GM12875 (cell line): ENCODE measurements around the gene GAGE12F.
"Not testable (repeated sequence)": the region's sequence is repeated elsewhere in the genome, so short reads cannot be mapped to it uniquely, and the experiment has no call there.

ENCODE experiments used
- H3K4me3 ChIP-seq: one replicate; pipeline ENCODE4 v1.5.1; 2011; ENCODE audit warnings: low read depth, low read length, control low read depth
- TF ChIP-seq, protein P1 (sequence below): IDR thresholded peaks from 2 replicates; pipeline ENCODE4 v1.5.1; 2011; ENCODE audit warnings: low read depth, mild to moderate bottlenecking, control low read depth, inconsistent platforms, low read length, moderate library complexity, borderline replicate concordance; ENCODE audit not compliant: insufficient read depth

Gene GAGE12F, protein sequence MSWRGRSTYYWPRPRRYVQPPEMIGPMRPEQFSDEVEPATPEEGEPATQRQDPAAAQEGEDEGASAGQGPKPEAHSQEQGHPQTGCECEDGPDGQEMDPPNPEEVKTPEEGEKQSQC

DNA sequence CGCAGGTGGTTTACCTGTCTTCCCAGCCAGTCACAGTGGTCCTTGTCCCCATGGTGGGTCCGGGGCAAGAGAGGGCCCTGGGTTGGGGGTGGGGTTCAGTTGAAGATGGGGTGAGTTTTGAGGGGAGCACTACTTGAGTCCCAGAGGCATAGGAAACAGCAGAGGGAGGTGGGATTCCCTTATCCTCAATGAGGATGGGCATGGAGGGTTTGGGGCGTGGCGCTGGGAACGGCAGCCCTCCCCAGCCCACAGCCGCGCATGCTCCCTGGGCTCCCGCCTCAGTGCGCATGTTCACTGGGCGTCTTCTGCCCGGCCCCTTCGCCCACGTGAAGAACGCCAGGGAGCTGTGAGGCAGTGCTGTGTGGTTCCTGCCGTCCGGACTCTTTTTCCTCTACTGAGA lies at the start of gene GAGE12F:
GAGE12F (plus strand) TSS at position 301 of the 400 bp plus-strand sequence. CDS start 1,155 bp downstream, outside the sequence.
- H3K4me3 ChIP-seq = not testable (repeated sequence)

DNA sequence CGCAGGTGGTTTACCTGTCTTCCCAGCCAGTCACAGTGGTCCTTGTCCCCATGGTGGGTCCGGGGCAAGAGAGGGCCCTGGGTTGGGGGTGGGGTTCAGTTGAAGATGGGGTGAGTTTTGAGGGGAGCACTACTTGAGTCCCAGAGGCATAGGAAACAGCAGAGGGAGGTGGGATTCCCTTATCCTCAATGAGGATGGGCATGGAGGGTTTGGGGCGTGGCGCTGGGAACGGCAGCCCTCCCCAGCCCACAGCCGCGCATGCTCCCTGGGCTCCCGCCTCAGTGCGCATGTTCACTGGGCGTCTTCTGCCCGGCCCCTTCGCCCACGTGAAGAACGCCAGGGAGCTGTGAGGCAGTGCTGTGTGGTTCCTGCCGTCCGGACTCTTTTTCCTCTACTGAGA lies 28.8 kb upstream of the GAGE12F start, which contains the start of gene GAGE12C:
GAGE12C (plus strand) TSS at position 301 of the 400 bp plus-strand sequence. CDS start 1,155 bp downstream, outside the sequence.
- not testable (repeated sequence) for H3K4me3 ChIP-seq

DNA sequence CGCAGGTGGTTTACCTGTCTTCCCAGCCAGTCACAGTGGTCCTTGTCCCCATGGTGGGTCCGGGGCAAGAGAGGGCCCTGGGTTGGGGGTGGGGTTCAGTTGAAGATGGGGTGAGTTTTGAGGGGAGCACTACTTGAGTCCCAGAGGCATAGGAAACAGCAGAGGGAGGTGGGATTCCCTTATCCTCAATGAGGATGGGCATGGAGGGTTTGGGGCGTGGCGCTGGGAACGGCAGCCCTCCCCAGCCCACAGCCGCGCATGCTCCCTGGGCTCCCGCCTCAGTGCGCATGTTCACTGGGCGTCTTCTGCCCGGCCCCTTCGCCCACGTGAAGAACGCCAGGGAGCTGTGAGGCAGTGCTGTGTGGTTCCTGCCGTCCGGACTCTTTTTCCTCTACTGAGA lies 19.2 kb upstream of the GAGE12F start, which contains the start of gene GAGE12D:
GAGE12D (plus strand) TSS at position 301 of the 400 bp plus-strand sequence. CDS start 1,155 bp downstream, outside the sequence.
- H3K4me3 ChIP-seq = not testable (repeated sequence)

DNA sequence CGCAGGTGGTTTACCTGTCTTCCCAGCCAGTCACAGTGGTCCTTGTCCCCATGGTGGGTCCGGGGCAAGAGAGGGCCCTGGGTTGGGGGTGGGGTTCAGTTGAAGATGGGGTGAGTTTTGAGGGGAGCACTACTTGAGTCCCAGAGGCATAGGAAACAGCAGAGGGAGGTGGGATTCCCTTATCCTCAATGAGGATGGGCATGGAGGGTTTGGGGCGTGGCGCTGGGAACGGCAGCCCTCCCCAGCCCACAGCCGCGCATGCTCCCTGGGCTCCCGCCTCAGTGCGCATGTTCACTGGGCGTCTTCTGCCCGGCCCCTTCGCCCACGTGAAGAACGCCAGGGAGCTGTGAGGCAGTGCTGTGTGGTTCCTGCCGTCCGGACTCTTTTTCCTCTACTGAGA lies 9.7 kb upstream of the GAGE12F start, which contains the start of gene GAGE12E:
GAGE12E (plus strand) TSS at position 301 of the 400 bp plus-strand sequence. CDS start 1,155 bp downstream, outside the sequence.
- H3K4me3 ChIP-seq = not testable (repeated sequence)

DNA sequence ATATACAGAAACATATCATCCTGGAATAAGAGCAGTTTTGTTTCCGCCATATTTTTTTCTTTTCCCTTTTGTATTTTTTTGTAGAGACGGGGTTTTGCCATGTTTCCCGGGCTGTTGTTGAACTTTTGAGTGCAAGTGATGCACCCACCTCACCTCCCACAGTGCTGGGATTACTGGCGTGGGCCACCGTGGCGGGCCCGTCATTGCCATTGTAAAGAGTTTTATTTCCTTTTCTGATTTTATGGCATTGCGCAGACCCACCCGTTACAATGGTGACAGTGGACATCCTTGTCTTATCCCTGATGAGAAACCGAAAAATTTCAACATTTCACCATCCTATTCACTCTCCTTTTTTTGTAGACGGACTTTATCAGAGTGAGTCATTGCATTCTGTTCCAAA lies 8.1 kb downstream of the GAGE12F start:
- not testable (repeated sequence) for H3K4me3 ChIP-seq

DNA sequence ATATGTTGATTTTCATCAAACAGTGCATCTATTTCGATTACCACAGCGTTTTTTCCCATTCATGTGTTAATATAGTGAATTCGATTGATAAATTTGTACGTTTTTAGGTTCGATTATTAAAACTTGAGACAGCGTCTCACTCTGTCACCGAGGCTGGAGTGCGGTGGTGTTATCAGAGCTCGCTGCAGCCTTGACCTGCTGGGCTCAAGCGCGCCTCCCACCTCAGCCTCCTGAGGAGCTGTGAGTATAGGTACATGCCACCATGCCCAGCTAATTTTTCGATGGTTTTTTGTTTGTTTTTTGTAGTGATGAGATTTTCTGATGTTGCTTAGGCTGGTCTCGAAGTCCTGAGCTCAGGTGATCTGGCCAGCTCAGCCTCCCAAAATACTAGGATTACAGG lies 8.5 kb downstream of the GAGE12F start:
- H3K4me3 ChIP-seq = not testable (repeated sequence)

DNA sequence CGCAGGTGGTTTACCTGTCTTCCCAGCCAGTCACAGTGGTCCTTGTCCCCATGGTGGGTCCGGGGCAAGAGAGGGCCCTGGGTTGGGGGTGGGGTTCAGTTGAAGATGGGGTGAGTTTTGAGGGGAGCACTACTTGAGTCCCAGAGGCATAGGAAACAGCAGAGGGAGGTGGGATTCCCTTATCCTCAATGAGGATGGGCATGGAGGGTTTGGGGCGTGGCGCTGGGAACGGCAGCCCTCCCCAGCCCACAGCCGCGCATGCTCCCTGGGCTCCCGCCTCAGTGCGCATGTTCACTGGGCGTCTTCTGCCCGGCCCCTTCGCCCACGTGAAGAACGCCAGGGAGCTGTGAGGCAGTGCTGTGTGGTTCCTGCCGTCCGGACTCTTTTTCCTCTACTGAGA lies 9.5 kb downstream of the GAGE12F start, which contains the start of gene GAGE12G:
GAGE12G (plus strand) TSS at position 301 of the 400 bp plus-strand sequence. CDS start 1,155 bp downstream, outside the sequence.
- not testable (repeated sequence) for H3K4me3 ChIP-seq

DNA sequence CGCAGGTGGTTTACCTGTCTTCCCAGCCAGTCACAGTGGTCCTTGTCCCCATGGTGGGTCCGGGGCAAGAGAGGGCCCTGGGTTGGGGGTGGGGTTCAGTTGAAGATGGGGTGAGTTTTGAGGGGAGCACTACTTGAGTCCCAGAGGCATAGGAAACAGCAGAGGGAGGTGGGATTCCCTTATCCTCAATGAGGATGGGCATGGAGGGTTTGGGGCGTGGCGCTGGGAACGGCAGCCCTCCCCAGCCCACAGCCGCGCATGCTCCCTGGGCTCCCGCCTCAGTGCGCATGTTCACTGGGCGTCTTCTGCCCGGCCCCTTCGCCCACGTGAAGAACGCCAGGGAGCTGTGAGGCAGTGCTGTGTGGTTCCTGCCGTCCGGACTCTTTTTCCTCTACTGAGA lies 19.0 kb downstream of the GAGE12F start, which contains the start of gene GAGE12H:
GAGE12H (plus strand) TSS at position 301 of the 400 bp plus-strand sequence. CDS start 1,155 bp downstream, outside the sequence.
- H3K4me3 ChIP-seq = not testable (repeated sequence)

DNA sequence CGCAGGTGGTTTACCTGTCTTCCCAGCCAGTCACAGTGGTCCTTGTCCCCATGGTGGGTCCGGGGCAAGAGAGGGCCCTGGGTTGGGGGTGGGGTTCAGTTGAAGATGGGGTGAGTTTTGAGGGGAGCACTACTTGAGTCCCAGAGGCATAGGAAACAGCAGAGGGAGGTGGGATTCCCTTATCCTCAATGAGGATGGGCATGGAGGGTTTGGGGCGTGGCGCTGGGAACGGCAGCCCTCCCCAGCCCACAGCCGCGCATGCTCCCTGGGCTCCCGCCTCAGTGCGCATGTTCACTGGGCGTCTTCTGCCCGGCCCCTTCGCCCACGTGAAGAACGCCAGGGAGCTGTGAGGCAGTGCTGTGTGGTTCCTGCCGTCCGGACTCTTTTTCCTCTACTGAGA lies 28.6 kb downstream of the GAGE12F start, which contains the start of gene GAGE2A:
GAGE2A (plus strand) TSS at position 301 of the 400 bp plus-strand sequence. CDS start 1,155 bp downstream, outside the sequence.
- H3K4me3 ChIP-seq = not testable (repeated sequence)

DNA sequence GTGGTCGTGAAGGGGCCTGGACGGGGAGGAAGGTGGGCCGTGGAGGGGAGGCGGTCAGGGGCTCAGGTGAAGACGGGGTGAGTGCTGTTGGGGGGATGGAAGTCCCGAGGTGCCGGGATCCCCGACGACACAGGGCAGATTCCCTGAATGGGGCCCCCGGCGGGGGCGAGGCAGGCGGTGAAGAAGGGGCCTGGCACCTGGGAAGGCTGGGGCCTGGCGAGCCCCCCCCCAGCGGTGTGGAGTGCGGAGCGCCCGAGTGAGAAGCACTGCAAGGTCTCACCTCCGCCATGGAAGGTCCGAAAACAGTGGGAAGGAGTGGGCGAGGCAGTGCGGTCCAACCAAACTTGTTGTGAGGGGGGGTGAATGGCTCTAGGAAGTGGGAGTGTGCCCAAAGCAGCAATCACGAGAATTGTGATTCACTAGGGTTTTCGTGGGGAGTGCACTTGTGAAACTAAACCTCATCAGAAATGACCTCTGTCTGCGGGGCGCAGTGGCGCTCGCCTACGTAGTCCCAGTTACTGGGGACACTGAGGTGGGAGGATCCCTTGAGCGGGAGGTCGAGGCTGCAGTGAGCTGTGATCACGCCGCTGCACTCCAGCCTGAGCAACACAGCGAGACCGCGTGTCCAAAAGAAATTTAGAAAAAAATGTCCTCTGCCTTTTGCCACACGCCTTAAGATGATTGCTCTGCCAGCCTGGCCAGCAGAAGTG lies 29.3 kb downstream of the GAGE12F start:
- not testable (repeated sequence) for H3K4me3 ChIP-seq

DNA sequence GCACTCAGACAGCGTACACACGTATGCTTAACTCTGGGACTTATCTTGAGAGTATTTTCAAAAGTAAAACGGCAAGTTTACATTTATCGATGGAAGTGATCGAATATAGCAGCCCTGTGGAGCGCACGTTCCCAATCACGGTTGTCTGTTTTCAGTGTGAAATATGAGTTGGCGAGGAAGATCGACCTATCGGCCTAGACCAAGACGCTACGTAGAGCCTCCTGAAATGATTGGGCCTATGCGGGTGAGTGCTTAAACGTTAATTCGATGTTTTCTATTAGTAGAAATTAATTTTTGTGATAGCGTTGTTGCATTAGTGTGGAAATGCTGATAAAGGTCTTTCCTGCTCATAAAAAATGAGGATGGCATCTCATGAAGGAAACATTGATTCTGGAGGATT lies 29.8 kb downstream of the GAGE12F start:
- not testable (repeated sequence) for H3K4me3 ChIP-seq

DNA sequence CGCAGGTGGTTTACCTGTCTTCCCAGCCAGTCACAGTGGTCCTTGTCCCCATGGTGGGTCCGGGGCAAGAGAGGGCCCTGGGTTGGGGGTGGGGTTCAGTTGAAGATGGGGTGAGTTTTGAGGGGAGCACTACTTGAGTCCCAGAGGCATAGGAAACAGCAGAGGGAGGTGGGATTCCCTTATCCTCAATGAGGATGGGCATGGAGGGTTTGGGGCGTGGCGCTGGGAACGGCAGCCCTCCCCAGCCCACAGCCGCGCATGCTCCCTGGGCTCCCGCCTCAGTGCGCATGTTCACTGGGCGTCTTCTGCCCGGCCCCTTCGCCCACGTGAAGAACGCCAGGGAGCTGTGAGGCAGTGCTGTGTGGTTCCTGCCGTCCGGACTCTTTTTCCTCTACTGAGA lies 38.1 kb downstream of the GAGE12F start, which contains the start of gene GAGE1:
GAGE1 (plus strand) TSS at position 301 of the 400 bp plus-strand sequence. CDS start 1,155 bp downstream, outside the sequence.
- not testable (repeated sequence) for H3K4me3 ChIP-seq

DNA sequence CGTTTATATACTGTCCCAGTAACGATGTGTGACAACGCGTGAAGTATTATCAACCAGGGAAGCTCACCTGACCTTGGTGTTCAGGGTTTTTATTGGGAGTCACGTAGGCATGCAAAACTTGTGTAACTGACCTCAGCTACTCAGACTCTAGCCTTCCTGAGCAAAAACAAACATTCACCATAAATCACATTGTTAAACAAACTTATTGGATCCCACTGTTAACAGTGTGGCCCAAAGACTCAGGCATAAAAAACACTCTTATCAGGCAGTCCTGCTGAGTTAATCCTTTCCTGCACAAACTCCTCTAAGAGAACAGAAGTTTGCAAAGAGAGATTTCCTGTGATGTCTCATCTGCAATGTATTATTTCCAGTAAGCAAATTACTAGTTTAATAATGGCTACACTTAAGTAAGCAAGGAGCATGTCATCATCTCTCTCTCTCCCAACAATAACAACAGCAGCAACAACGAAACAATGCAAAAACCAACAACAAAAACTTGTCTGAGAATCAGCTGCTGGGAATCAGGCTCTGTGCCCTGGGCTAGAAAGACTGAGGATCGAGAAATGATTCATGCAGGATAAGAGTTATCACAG lies 50.2 kb downstream of the GAGE12F start:
- no peak overlapping the region for H3K4me3 ChIP-seq
- TF ChIP-seq, protein P1, sequence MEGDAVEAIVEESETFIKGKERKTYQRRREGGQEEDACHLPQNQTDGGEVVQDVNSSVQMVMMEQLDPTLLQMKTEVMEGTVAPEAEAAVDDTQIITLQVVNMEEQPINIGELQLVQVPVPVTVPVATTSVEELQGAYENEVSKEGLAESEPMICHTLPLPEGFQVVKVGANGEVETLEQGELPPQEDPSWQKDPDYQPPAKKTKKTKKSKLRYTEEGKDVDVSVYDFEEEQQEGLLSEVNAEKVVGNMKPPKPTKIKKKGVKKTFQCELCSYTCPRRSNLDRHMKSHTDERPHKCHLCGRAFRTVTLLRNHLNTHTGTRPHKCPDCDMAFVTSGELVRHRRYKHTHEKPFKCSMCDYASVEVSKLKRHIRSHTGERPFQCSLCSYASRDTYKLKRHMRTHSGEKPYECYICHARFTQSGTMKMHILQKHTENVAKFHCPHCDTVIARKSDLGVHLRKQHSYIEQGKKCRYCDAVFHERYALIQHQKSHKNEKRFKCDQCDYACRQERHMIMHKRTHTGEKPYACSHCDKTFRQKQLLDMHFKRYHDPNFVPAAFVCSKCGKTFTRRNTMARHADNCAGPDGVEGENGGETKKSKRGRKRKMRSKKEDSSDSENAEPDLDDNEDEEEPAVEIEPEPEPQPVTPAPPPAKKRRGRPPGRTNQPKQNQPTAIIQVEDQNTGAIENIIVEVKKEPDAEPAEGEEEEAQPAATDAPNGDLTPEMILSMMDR = no peak
